NCI-H526 treated with DMSO at 0.1 percent for 48 hours (cell line): Measurements from ENCODE around the gene THUMPD3.
A peak's percentile ranks its signal among the peaks of the same experiment; 100 is the strongest.

ENCODE experiments used
- DNase-seq: peaks from one replicate; lab custom pipeline; 2025; lab: John Stamatoyannopoulos, UW

The THUMPD3 gene

DNA sequence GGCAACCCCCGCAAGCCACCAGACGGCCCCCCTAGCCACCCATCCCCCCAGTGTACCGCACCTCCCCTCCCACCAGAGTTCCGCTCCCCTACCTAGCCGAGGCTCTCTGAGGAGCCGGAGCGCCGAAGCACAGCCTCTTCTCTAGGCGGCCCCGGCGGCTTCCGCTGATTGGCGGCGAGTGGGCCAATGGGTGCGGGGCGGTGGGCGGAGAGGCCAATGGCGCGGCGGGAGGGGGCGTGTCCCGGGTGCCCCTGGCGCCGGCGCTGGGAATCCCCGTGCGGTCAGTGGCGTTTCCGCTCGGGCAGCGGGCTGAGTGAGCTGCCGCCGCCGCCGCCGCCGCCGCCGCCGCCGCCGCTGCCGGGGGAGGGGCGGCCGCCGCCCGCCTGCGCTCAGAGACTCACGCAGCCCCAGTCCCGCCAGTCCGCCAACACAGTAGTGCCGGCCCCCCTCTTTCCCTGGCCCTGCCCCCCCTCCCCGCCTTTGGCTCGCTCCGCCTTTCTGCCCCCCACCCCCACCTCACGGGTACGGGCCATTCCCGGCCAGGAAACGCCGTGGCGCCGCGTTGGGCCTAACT is 34.6 kb downstream of the THUMPD3 start, which contains the start of gene SETD5:
TSS of gene SETD5 (plus strand) at position 284 of the 574 bp plus-strand sequence. CDS start 31,324 bp downstream, outside the sequence.
- DNase-seq, result peak; percentile 80

DNA sequence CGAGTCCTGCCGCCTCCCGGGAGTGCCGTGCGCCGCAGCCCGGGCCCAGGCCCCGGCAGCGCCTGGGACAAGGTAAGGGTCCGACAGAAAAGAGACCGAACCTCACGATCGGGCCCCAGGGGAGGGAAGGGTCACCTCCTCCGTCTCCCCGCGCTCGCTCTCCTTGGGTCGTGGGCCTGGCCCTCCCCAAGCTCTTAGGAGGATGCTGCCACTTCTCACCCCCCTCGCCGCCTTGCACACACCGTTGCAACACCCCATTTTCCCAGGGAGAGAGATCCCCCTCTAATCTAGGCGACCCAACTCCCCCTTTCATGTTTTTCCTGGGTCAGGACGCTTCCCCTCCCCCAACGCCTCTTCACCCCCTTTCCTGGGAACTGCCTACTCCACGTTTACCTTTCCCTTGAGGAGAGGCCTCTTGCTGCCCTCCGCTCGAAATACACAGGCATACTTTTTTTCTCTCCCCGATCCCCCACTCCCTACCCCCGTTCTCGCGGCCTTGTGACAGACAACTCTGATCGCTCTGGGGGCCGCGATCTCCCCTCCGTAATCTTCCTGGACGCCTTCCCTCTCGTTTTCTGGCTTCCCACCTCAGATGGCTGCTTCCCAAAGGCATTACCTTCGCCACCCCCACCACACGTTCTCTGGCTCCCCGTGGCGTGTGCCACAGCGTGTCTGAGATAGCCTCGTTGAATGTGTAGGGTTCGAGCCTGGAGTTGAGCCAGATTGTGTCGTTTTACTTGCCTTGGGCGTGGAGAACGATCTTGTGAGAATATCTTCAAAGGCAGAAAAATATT is 35.2 kb downstream of the THUMPD3 start:
- DNase-seq, result no peak

DNA sequence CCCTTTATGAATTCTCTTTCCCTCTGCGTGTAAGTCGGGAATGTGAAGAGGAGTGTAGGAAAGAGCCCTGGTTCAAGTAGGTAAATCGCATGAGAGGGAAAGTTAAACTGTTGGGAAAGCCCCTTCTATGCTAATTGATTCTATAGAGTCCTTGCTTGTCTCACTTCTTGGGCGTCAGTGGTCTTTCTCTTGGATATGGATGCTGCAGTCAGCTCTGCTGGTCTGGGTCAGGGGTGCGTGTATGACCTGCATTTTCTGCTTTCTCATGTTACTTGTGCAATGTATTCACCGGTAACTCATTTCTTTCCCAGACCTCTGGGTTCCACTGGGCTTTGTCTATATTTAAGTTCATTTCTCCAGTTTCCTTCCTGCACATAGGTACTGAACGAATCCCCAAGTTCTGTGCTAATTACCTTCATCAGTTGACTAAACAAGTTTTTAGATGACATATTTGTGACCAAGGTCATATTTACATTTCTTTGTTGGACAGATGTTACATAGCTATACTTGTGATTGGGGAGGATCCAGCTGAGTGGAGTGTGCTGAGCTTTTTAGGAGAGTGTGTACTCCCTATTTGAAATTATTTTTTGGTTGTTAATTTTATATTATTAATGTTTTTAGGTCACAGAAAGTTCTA is 36.0 kb downstream of the THUMPD3 start:
- DNase-seq, result peak; percentile 23

DNA sequence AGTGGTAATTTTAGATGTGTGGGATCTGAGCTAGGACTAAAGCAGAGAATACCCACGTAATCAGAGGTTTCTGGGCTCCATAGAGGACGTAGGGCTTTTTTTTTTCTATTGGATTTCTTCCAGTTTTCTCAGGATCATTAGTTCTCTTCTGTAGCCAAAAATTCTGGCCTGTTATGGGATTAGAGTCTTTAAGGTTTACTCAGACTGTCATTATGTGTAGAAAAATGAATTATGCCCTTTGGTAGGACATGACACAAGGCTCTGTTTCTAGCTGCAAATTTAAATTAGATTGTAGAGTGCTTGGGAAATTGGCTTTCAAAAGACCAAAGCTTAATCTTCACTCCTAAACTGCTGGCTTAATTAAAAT is 36.5 kb downstream of the THUMPD3 start:
- no peak for DNase-seq

DNA sequence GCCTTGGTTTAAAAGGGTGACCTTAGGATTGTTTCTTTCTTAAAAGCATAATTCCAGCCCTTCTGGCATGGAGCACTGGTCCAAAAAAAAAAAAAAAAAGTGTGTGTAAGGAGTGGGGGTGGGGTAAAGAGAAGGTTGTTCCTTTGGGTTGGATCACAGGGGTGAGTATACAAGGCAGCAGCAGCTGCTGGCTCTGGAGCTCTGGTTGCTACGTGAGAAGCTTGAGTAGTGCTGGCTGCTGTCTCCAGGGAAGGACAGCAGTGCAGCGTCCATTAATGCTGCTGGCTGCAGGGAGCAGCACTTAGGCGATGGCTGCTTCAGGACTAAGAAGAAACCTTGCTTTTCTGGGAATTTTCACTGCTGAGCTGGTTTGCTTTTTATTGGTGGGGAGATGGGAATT is 36.9 kb downstream of the THUMPD3 start:
- DNase-seq, result peak; percentile 50

DNA sequence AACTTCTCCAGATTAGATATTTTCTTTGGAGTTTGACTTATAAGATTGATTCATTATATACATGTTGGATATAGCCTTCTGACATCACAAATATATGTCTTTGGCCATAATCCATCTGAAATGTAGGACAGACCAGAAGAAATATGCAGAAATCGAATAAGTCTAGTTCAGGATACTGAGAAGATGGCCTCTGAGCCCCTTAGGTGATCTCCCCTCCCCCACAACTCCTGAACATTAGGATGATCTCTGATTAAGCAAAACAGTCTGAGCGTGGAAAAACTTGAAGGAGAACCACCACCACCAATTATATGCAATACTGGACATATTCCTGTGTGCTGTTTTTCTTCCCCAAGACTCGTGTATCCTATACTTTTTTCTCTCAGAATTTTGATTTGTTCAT is 37.8 kb downstream of the THUMPD3 start:
- no peak for DNase-seq

DNA sequence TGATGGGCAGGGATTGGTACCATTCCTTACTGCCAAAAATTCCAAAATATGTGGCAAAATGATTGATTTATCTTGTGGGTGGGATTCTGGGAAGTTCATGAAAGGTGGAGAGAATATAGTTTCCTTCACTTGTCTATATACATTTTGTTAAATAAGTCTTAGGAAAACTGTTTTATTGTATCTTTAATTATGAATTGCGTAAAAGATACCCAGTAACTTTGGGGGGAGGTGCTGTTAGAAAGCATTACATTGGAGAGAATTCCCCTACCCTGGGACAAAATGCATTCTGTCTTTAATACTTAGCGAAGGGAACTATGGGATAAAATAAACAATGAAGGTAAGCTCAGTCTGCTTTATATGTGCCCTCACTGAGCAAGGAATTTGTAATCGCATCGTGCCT is 39.1 kb downstream of the THUMPD3 start:
- DNase-seq, result no peak

DNA sequence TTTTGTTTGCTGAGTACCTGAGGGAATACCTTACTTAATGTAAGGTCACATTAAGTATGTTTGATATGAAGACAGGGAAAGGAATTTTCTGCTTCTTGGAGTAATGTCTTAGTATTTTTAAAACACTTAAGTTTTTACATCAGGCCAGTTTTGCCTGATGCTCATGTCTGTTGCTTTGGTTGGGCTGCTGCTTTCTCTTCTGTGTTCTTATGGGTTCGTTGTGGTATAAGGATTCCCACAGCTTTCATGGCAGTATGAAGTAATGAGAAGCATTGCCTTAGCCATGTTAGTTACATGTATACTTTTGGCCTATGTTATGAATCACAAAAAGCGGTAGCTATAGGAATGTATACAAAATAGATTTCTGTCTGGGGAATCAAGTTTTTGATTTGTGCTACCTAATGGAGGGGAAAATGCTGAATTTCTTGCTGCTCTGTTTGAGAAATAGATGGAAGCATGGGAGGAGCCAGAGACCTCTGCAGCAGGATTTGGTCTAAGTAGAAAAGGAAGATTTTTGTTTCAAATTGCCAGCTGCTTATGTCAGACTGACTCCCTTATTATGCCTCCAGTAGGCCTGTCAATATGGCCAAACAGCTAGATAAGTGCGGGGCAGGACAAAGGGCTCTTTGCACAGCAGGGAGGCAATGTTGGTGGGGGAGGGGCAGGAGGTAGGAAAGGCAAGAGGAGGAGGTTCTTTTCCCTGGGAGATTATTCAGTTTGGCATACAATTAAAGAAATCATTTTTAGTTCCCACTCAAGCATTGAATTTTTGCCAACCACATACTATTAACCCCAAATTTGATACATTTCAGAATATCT is 39.8 kb downstream of the THUMPD3 start:
- DNase-seq, result no peak

DNA sequence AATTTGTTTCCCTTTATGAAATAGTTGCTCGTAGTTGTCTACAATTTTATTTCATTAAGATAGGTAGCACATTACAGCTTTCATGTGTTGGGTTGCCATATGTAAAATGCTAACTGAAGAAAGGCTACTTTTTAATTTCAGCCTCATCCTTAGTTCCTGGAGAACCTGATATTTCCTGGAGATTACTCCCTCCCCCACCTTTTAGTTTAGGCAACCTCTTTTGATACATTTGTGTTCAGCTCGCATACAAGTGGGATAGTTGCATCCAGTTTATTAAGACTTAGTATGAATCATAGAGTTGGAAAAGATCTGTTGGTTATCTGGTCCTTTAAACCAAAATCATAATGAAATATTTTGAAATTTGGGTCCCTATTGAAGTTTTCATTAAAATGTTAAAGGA is 40.6 kb downstream of the THUMPD3 start:
- no peak for DNase-seq

DNA sequence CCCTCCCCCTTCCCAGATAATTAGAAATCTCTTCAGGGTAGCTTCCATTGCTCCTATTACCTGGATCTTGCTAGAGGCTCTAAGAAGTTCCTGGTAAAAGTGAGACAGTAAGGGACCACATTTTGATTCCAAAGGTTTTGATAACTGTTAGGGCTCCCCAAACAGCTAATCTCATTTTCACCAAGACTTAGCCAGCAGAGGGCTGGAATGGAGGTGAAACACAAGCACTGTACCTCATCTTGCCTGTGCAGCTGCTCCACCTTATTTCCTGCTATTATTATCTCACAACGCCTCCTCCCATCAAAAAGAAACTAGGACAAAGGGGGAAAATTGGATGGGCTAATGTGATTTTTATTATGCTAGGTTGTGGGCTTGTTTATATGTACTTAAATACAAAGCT is 41.8 kb downstream of the THUMPD3 start:
- no peak for DNase-seq

DNA sequence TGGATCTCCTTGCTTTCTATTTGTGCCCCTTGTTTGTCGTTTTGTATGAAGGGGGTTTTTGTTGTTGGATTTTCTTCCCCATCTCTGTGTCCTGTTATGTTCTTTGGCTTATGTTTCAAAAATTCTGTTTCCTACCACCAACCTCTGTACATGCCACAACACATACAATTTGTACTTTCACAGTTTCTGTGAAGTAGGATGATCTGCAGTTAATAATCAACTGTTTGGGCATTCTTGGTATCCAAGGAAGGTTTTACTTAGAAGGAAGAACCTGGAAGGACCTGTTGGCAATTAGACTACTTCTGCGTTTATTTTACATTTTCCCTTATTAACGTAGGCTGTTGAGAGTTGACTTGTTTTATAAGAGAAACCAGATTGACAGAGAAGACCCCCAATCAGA is 42.9 kb downstream of the THUMPD3 start:
- DNase-seq, result no peak

DNA sequence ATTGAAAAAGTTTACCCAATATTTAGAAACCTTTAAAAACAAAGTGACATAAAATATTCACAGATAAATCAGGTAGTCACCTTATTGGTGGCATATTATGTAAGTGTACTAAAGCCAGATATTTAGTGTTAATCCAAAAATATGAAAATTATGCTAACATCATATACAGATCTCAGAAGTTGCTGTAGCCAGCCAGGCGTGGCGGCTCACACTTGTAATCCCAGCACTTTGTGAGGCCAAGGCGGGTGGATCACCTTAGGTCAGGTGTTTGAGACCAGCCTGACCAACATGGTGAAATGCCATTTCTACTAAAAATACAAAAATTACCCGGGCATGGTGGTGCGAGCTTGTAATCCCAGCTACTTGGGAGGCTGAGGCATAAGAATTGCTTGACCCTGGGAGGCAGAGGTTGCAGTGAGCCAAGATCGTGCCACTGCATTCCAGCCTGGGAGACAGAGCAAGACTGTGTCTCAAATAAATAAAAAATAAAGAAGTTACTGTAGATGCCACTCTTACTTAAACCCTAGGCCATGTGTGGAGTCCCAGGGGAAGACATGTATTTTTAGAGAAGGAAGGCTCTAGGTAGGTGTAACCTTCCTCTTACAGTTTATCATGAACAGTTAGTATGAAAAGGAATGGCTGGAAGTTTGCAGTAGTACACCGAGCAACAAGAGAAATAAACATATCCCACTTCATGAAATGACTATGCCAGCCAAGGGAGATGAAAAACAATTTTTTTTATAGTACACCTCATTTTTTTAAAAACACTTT is 44.2 kb downstream of the THUMPD3 start:
- DNase-seq, result no peak

DNA sequence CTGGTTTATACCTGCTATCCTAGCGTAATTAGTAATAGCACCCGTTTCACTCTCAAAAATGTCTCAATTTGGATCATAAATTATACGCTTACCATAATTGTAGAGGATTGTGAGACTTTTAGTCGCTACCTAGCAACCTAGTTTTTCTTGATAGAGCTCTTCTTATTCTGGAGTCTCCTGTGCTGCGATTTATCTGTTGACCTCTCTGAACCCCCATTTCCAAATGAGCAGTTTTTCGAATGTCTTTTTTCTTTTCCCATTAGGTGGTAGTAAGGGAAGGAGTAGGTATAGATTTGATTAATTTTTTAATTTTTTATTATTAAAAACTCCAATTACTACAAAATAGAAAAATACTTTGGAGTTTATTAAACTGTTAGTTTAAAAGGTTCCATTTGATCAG is 45.2 kb downstream of the THUMPD3 start:
- no peak for DNase-seq

DNA sequence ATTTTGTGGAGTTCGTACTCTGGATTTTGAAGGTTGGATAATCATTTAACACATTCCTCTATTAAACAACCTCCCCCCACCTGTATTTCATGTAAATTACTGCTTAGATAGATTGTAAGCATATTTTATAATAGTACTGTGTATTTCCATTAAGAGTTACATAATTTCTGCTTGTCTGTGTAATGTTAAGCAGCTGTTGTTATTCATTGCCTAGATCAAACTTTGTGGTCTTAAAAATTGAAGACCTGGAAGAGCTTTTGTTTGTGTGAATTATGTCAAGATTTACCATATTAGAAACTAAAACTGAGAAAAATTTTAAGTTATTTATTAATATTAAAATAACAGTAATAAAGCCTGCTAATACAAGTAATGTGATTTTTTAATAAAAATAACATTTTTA is 45.7 kb downstream of the THUMPD3 start:
- DNase-seq, result no peak

DNA sequence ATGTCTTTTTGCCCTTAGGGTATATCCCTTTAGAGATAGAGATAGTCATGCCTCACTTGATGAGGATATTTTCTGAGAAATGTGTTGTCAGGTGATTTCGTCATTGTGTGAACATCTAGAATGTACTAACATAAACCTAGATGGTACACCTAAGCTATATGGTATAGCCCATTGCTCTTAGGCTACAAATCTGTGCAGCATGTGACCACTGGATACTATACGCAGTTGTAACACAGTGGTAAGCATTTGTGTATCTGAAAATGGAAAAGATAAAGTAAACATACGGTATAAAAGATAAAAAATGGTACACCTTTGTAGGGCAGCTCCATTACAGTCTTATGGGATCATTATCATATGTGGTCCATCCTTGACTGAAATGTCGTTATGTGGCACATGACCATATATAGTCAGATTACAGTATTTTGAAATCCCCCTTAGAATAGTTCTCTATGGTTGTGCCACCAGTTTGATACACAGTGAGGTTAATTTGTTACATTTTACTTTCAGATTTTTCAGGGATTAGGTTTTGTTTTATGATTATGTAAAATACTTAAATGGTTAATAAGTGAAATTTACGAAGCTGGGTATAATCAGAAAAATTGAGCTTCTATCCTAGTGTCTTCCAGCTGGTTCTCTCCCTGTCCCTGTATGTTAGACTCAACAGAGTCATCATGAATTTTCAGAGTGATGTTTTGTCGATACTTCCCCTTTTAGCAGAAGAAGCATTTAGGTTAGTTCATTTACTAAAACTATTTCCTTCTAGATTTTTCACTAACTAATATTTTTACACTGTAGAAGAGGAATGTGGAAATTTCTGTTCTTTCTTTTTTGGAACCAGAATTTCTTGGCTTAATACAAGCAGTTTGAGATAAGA is 47.4 kb downstream of the THUMPD3 start:
- no peak for DNase-seq

DNA sequence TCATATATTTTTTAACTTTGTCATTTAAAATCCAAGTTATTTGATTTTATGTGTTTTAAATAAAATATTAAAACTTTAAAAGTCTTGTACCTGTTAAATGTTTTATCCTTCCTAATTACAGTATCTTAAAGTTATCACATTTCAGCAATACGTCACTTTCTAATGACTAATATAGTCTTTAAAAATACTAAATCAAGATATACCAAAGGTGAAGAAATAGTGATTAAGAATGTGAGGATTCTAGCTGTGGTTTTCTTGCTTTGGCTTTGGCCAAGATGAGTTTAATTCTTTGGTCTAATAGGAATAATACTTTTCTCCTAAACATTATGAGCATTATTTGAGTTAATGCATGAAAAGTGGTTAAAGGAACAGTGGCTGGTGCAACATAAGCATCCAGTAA is 48.4 kb downstream of the THUMPD3 start:
- DNase-seq, result no peak

DNA sequence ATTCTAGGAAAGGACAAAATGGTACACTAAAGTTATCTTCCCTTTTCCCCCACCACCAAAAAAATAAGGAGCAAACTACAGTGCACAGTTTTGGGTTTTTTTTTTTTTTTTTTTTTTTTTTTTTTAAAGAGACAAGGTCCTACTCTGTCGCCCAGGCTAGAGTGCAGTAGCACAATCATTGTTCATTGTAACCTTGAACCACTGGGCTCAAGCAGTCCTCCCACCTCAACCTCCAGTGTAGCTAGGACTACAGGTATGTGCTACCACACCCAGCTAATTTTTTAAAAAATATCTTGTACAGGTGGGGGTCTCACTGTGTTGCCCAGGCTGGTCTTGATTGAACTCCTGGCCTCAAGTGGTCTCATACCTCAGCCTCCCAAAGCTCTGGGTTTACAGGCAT is 49.4 kb downstream of the THUMPD3 start:
- DNase-seq, result no peak

DNA sequence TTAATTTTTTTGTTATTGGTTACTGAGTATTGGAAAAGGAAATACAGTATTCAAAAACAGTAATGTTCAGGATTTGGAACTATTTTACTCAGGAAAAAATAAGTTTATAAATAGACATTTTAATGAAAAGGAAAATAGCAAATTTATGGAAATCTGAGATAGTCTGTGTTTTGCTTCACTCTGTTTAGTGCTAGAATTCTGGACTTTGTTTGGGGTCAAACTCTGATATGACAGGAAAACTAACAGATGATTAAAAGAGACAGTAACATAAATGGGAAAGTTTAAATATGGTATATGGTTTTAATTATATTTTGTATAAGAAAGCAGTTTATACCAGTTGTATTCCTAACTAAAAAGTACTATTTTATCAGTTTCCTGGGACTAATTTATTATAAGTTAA is 52.0 kb downstream of the THUMPD3 start:
- DNase-seq, result no peak

DNA sequence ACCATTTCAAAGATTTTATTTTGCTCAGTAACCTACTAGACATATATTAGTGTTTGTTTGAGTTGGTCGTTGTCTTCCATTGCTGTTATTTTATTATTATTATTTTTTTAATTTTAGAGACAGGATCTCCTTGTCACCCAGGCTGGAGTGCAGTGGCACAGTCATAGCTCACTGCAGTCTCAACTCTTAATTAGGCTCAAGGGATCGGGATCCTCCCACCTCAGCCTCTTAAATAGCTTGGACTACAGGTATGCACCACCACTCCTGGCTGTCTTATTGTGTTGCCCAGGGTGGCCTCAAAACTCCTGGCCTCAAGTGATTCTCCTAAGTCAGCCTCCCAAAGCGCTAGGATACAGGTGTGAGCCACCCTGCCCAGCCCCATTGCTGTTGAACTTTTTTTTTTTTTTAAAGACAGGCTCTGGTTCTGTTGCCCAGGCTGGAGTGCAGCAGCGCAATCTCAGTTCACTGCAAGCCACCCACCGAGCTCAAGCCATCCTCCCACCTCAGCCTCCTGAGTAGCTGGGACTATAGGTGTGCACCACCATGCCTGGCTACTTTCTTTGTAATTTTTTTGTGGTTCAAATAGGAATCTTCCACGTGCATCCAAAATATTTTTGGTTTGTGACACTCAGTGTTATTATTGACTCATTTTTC is 52.8 kb downstream of the THUMPD3 start:
- no peak for DNase-seq

DNA sequence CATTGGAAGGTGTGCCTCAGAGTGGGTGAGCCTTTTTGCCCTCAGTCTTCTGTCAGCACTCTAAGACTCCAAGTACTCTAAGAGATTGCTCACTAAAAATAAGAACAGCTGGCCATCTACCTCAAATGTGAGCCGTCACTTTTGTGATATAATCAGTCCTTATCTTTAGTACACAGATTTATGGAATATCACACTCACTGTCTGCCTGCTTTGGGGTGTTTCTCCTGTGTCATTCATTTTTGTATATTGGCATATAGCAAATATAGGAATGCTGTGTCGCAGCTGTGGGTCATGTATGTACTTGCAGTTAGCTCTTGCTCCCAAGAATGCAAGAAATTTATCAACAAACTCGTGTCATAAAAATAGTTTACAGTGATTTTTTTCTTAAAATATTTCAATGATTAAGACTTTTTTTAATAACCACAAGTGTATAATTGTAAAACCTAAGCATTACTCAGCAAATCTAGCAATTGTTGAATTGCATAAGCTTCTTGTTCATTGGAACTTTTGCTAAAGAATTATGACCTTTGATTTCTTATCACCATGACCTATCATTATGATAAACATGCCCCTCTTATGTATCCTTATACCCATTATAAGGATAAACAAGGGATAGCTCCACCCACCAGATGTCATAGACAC is 53.4 kb downstream of the THUMPD3 start:
- DNase-seq, result no peak
